ENCODE measurements around the gene GAL3ST2.
"Not testable (repeated sequence)": the region's sequence is repeated elsewhere in the genome, so short reads cannot be mapped to it uniquely, and the experiment has no call there.

GAL3ST2 gene

GRCh38 chr2:241798081-241798630, 21.5 kb downstream of the GAL3ST2 start:
- no peak for TF ChIP-seq CTCF (IDR thresholded peaks at IDR 0.05; ENCODE audit: borderline replicate concordance, control extremely low read depth, extremely low read depth, insufficient read depth, missing control alignments)
- in situ Hi-C loops (cut with MboI; ENCODE audit: low sequenced_read_pairs, unreplicated experiment), result no loop called here
- DNase-seq (ENCODE audit: low spot score), result peak; percentile 36

- in situ Hi-C loops (cut with MboI; ENCODE audit: low sequenced_read_pairs, unreplicated experiment), result no loop called here
- peak; percentile 35 for DNase-seq (ENCODE audit: low spot score)
- TF ChIP-seq CTCF (IDR thresholded peaks at IDR 0.05; ENCODE audit: borderline replicate concordance, control extremely low read depth, extremely low read depth, insufficient read depth, missing control alignments), result no peak
Measured at GRCh38 chr2:241798631-241799521, 22.3 kb downstream of the GAL3ST2 start.

GRCh38 chr2:241799522-241800197, 23.0 kb downstream of the GAL3ST2 start:
- DNase-seq (ENCODE audit: low spot score), result peak; percentile 31
- in situ Hi-C loops (cut with MboI; ENCODE audit: low sequenced_read_pairs, unreplicated experiment), result no loop called here
- TF ChIP-seq CTCF (IDR thresholded peaks at IDR 0.05; ENCODE audit: borderline replicate concordance, control extremely low read depth, extremely low read depth, insufficient read depth, missing control alignments), result no peak

- DNase-seq (ENCODE audit: low spot score), result peak; percentile 17
- in situ Hi-C loops (cut with MboI; ENCODE audit: low sequenced_read_pairs, unreplicated experiment), result not testable (repeated sequence)
Measured at GRCh38 chr2:241800198-241800903, 23.7 kb downstream of the GAL3ST2 start.

- in situ Hi-C loops (cut with MboI; ENCODE audit: low sequenced_read_pairs, unreplicated experiment), result no loop called here
- no peak for TF ChIP-seq CTCF (IDR thresholded peaks at IDR 0.05; ENCODE audit: borderline replicate concordance, control extremely low read depth, extremely low read depth, insufficient read depth, missing control alignments)
- DNase-seq (ENCODE audit: low spot score), result peak; percentile 26
Measured at GRCh38 chr2:241801611-241802420, 25.2 kb downstream of the GAL3ST2 start.

- peak; percentile 32 for DNase-seq (ENCODE audit: low spot score)
- in situ Hi-C loops (cut with MboI; ENCODE audit: low sequenced_read_pairs, unreplicated experiment), result no loop called here
- no peak for TF ChIP-seq CTCF (IDR thresholded peaks at IDR 0.05; ENCODE audit: borderline replicate concordance, control extremely low read depth, extremely low read depth, insufficient read depth, missing control alignments)
Measured at GRCh38 chr2:241802421-241803318, 26.0 kb downstream of the GAL3ST2 start.
